WTC11 (cell line): ENCODE data around the gene NPDC1. TPM values are rescaled to one million over a fixed set of nuclear protein-coding genes. Genes with fewer than 3 reads are reported as not detected.

ENCODE experiments used
- ATAC-seq: fragments of 200-7000 bp; cut with Tn5 transposase; 2 replicates; pipeline ENCODE4 v1.10.0; 2021; ENCODE audit warnings: mild to moderate bottlenecking, moderate library complexity
- CTCF ChIA-PET: fragments of 300-600 bp; sonication (Branson Sonifier 250); formaldehyde crosslinking; loops from one replicate; lab custom pipeline; 2021; ENCODE audit warnings: antibody characterized with exemption; lab: Charles Lee
- POLR2A ChIA-PET: fragments of 350-600 bp; sonication (Branson Sonifier 250); formaldehyde crosslinking; loops from one replicate; lab custom pipeline; 2021; ENCODE audit warnings: antibody characterized with exemption; lab: Charles Lee
- DNase-seq: peaks from one replicate; pipeline ENCODE4 v3.0.0; 2021; ENCODE audit warnings: low spot score
- H3K27ac Mint-ChIP-seq: 2 replicates; pipeline ENCODE4 v1.8.0; 2021; ENCODE audit warnings: mixed read lengths
- H3K27me3 Mint-ChIP-seq: 2 replicates; pipeline ENCODE4 v1.8.0; 2021; ENCODE audit warnings: low read depth, mild to moderate bottlenecking, moderate library complexity, mixed read lengths
- H3K36me3 Mint-ChIP-seq: 2 replicates; pipeline ENCODE4 v1.8.0; 2021; ENCODE audit warnings: mixed read lengths
- H3K4me1 Mint-ChIP-seq: 2 replicates; pipeline ENCODE4 v1.8.0; 2022; ENCODE audit warnings: mixed read lengths
- H3K4me3 Mint-ChIP-seq: 2 replicates; pipeline ENCODE4 v1.8.0; 2021; ENCODE audit warnings: mild to moderate bottlenecking, moderate library complexity, mixed read lengths
- H3K9me3 Mint-ChIP-seq: 2 replicates; pipeline ENCODE4 v1.8.0; 2021; ENCODE audit warnings: mixed read lengths
- ATF6 ChIP-seq: sonication (generic); formaldehyde crosslinking; IDR thresholded peaks from 2 replicates; pipeline ENCODE4 v1.8.1; 2023; ENCODE audit warnings: mild to moderate bottlenecking, missing genetic modification reagents
- E2F4 ChIP-seq: sonication (generic); formaldehyde crosslinking; IDR thresholded peaks from 2 replicates; pipeline ENCODE4 v1.8.1; 2022; ENCODE audit warnings: low read depth, mild to moderate bottlenecking, moderate library complexity, missing genetic modification reagents, borderline replicate concordance
- ELF4 ChIP-seq: sonication (generic); formaldehyde crosslinking; IDR thresholded peaks from 2 replicates; pipeline ENCODE4 v1.8.1; 2022; ENCODE audit warnings: low read depth, mild to moderate bottlenecking, moderate library complexity, missing genetic modification reagents
- FOXP4 ChIP-seq: sonication (generic); formaldehyde crosslinking; IDR thresholded peaks from 2 replicates; pipeline ENCODE4 v1.8.0; 2022; ENCODE audit warnings: mild to moderate bottlenecking, missing genetic modification reagents
- GTF2I ChIP-seq: fragments of 250-450 bp; sonication (Bioruptor Pico); conservative IDR thresholded peaks from 2 replicates; pipeline ENCODE4 v1.4.0; 2021; ENCODE audit warnings: mild to moderate bottlenecking
- KAT7 ChIP-seq: sonication (generic); formaldehyde crosslinking; IDR thresholded peaks from 2 replicates; pipeline ENCODE4 v1.8.1; 2023; ENCODE audit warnings: missing genetic modification reagents, mild to moderate bottlenecking, borderline replicate concordance
- RORB ChIP-seq: fragments of 250-450 bp; sonication (Bioruptor Pico); IDR thresholded peaks from 2 replicates; pipeline ENCODE4 v1.9.0; 2021; ENCODE audit warnings: mild to moderate bottlenecking
- SP1 ChIP-seq: sonication (generic); formaldehyde crosslinking; conservative IDR thresholded peaks from 2 replicates; pipeline ENCODE4 v1.8.1; 2022; ENCODE audit warnings: missing genetic modification reagents
- ZBTB21 ChIP-seq: sonication (generic); formaldehyde crosslinking; IDR thresholded peaks from 2 replicates; pipeline ENCODE4 v1.8.1; 2023; ENCODE audit warnings: mild to moderate bottlenecking, missing genetic modification reagents, borderline replicate concordance
- ZMAT4 ChIP-seq: fragments of 250-450 bp; sonication (Bioruptor Pico); IDR thresholded peaks from 2 replicates; pipeline ENCODE4 v1.9.0; 2021; ENCODE audit warnings: mild to moderate bottlenecking
- ZNF219 ChIP-seq: sonication (generic); formaldehyde crosslinking; IDR thresholded peaks from 2 replicates; pipeline ENCODE4 v1.8.0; 2023; ENCODE audit warnings: missing genetic modification reagents, mild to moderate bottlenecking, borderline replicate concordance
- ZNF512 ChIP-seq: sonication (generic); formaldehyde crosslinking; IDR thresholded peaks from 2 replicates; pipeline ENCODE4 v1.8.1; 2022; ENCODE audit warnings: missing genetic modification reagents, borderline replicate concordance
- total RNA-seq: library from RNA; stranded (reverse); gene quantifications from 3 replicates; pipeline ENCODE4 v1.2.3, GENCODE V29; 2021
- TF ChIP-seq, protein P1 (sequence below): sonication (generic); formaldehyde crosslinking; IDR thresholded peaks from 2 replicates; pipeline ENCODE4 v1.8.1; 2022; ENCODE audit warnings: low read depth, missing genetic modification reagents, borderline replicate concordance
- TF ChIP-seq, protein P2 (sequence below): sonication (generic); formaldehyde crosslinking; IDR thresholded peaks from 2 replicates; pipeline ENCODE4 v1.8.1; 2023; ENCODE audit warnings: mild to moderate bottlenecking, moderate library complexity, missing genetic modification reagents

Gene NPDC1
- total RNA-seq, 1 experiment from 2014 or later: 64.3 TPM

GRCh38 chr9:137013571-137013940 is 32.4 kb downstream of the NPDC1 start (continued):
- no peak for TF ChIP-seq E2F4 (CRISPR knock-in tag)
- TF ChIP-seq, protein P1, sequence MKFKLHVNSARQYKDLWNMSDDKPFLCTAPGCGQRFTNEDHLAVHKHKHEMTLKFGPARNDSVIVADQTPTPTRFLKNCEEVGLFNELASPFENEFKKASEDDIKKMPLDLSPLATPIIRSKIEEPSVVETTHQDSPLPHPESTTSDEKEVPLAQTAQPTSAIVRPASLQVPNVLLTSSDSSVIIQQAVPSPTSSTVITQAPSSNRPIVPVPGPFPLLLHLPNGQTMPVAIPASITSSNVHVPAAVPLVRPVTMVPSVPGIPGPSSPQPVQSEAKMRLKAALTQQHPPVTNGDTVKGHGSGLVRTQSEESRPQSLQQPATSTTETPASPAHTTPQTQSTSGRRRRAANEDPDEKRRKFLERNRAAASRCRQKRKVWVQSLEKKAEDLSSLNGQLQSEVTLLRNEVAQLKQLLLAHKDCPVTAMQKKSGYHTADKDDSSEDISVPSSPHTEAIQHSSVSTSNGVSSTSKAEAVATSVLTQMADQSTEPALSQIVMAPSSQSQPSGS: no peak
- TF ChIP-seq ZBTB21 (CRISPR knock-in tag): no peak

DNA sequence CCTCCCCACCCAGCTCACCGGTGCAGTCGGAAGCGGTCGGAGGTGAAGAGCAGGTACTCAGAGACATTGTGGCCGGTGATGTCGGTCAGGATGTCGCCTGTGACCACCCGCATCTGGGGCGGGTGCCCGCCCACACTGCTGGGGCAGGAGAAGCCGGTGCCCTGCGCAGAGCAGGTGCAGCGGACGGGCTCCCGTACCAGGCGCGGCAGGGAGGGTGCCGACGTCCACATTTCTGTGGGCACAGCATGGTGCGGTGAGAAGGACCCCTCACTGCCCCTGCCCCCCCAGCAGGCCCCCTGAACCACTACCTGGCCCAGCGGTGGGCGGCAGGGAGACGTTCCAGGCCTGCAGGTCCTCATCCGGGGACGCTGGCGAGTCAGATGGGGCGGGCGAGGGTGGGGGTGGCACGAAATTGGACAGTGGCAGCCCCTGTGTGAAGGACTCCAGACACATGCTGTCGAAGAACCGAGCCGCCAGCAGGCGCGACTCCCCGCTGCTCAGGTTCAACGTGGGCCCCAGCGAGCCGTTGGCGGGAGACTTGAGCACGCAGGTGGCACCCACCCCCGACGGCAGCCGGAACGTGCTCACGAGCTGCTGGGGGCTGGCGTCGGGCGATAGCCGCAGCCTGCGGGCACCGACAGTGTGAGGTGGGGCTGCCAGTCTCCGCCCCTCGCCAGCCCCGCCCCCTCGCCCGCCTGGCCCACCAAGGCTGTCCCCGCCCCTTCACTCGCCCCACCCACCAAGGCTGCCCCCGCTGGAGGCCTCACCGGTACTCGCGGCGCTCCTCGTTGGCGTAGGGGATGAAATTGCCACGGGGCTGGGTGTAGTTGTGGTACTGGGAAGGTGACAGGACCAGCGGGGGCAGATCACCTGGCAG is 33.0 kb downstream of the NPDC1 start:
- DNase-seq: peak; percentile 70
- ATAC-seq: peak; percentile 65
- ChIA-PET POLR2A (interaction anchor here (0.6 kb wide), 1 partner anchor 361 kb away, joined by 3 read pairs; no protein-coding TSS in a partner anchor), CTCF (interaction anchor here (0.5 to 3.3 kb wide), 3 partner anchors 22 to 120 kb away, joined by 3 to 14 read pairs (median 4); no protein-coding TSS in a partner anchor)
- Mint-ChIP-seq H3K4me1 (no peaks in the 10 kb centered on the region), H3K27ac (no peak overlapping the region), H3K36me3 (peaks cover 9% of the 10 kb centered on the region)
- TF ChIP-seq RORB (CRISPR knock-in tag): no peak
- TF ChIP-seq SP1 (CRISPR knock-in tag): no peak
- no peak for TF ChIP-seq FOXP4 (CRISPR knock-in tag)
- no peak for TF ChIP-seq ATF6 (CRISPR knock-in tag)
- TF ChIP-seq, protein P2, sequence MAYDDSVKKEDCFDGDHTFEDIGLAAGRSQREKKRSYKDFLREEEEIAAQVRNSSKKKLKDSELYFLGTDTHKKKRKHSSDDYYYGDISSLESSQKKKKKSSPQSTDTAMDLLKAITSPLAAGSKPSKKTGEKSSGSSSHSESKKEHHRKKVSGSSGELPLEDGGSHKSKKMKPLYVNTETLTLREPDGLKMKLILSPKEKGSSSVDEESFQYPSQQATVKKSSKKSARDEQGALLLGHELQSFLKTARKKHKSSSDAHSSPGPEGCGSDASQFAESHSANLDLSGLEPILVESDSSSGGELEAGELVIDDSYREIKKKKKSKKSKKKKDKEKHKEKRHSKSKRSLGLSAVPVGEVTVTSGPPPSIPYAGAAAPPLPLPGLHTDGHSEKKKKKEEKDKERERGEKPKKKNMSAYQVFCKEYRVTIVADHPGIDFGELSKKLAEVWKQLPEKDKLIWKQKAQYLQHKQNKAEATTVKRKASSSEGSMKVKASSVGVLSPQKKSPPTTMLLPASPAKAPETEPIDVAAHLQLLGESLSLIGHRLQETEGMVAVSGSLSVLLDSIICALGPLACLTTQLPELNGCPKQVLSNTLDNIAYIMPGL (CRISPR knock-in tag): no peak
- TF ChIP-seq ZMAT4 (CRISPR knock-in tag): no peak
- no peak for TF ChIP-seq ELF4 (CRISPR knock-in tag)
- TF ChIP-seq ZNF219 (CRISPR knock-in tag): no peak
- TF ChIP-seq KAT7 (CRISPR knock-in tag): no peak
- TF ChIP-seq GTF2I: no peak
- TF ChIP-seq ZNF512 (CRISPR knock-in tag): no peak
- TF ChIP-seq, all 79 proteins: peak for 0
- H3K27me3 Mint-ChIP-seq: no peaks in the 10 kb centered on the region
- no peaks in the 10 kb centered on the region for H3K9me3 Mint-ChIP-seq
- H3K4me3 Mint-ChIP-seq: no peak overlapping the region
